H54 (cell line): Measurements from ENCODE around the gene DOCK6.
"Not testable (repeated sequence)": the region's sequence is repeated elsewhere in the genome, so short reads cannot be mapped to it uniquely, and the experiment has no call there.

ENCODE experiments used
- DNase-seq: peaks from one replicate; pipeline ENCODE4 v3.0.0; 2011; ENCODE audit warnings: low spot score, mixed read lengths; ENCODE audit not compliant: insufficient read length
- FAIRE-seq: peaks from 3 replicates; lab custom pipeline; 2011; peaks lifted over from hg19 to GRCh38; lab: Jason Lieb, UNC
- POLR2A ChIP-seq: IDR thresholded peaks from 2 replicates; pipeline ENCODE4 v1.6.1; 2011; ENCODE audit warnings: low read depth, mild to moderate bottlenecking, low read length

Gene DOCK6

GRCh38 chr19:11179716-11180297 is 82.5 kb downstream of the DOCK6 start:
- DNase-seq (no peak), FAIRE-seq (no peak)
- no peak for TF ChIP-seq POLR2A

GRCh38 chr19:11179145-11179465 is 83.2 kb downstream of the DOCK6 start:
- DNase-seq, FAIRE-seq: not testable (repeated sequence)

- TF ChIP-seq POLR2A: no peak
- no peak for DNase-seq
- no peak for FAIRE-seq
Measured at GRCh38 chr19:11177592-11177991, 84.7 kb downstream of the DOCK6 start.

GRCh38 chr19:11176466-11177193 is 85.7 kb downstream of the DOCK6 start:
- DNase-seq (no peak), FAIRE-seq (no peak)
- TF ChIP-seq POLR2A: no peak

- no peak for TF ChIP-seq POLR2A
- no peak for DNase-seq
- no peak for FAIRE-seq
Measured at GRCh38 chr19:11175920-11176319, 86.4 kb downstream of the DOCK6 start.

- DNase-seq (no peak), FAIRE-seq (no peak)
- TF ChIP-seq POLR2A: no peak
Measured at GRCh38 chr19:11174336-11174735, 88.0 kb downstream of the DOCK6 start.

GRCh38 chr19:11173516-11174155 is 88.7 kb downstream of the DOCK6 start:
- no peak for DNase-seq
- no peak for TF ChIP-seq POLR2A
- no peak for FAIRE-seq

- FAIRE-seq: no peak
- DNase-seq: no peak
- no peak for TF ChIP-seq POLR2A
Measured at GRCh38 chr19:11172576-11172975, 89.7 kb downstream of the DOCK6 start.

- FAIRE-seq: no peak
- no peak for DNase-seq
- TF ChIP-seq POLR2A: no peak
Measured at GRCh38 chr19:11171144-11171543, 91.2 kb downstream of the DOCK6 start.

- TF ChIP-seq POLR2A: no peak
- DNase-seq (no peak), FAIRE-seq (no peak)
Measured at GRCh38 chr19:11169896-11170678, 92.2 kb downstream of the DOCK6 start.

GRCh38 chr19:11168568-11168967 is 93.8 kb downstream of the DOCK6 start:
- no peak for TF ChIP-seq POLR2A
- FAIRE-seq (peak; percentile 84), DNase-seq (peak; percentile 90)

GRCh38 chr19:11166281-11167142 is 95.8 kb downstream of the DOCK6 start:
- FAIRE-seq: no peak
- DNase-seq: no peak
- no peak for TF ChIP-seq POLR2A

- TF ChIP-seq POLR2A: no peak
- FAIRE-seq: no peak
- DNase-seq: no peak
Measured at GRCh38 chr19:11165486-11166030, 96.8 kb downstream of the DOCK6 start.
